Breast epithelium (tissue), 3 donors: ENCODE data around the gene ASNSD1.

Experiments
- POLR2A ChIP-seq: fragments of 450-650 bp; IDR thresholded peaks from one replicate; pipeline ENCODE4 v1.6.1; 2016; ENCODE audit warnings: antibody characterized with exemption, mild to moderate bottlenecking, moderate library complexity
- POLR2AphosphoS5 ChIP-seq, 3 donors: sonication (generic); formaldehyde crosslinking; IDR thresholded peaks; one replicate each; pipeline ENCODE4 v1.6.1; 2017; ENCODE audit warnings: antibody characterized with exemption in 3 of 3
- TF ChIP-seq, protein P1 (sequence below), 3 donors: fragments of 450-650 bp; IDR thresholded peaks; one replicate each; pipeline ENCODE4 v1.5.1; 2016 to 2017; ENCODE audit warnings: antibody characterized with exemption in 3 of 3, mild to moderate bottlenecking in 3 of 3, moderate library complexity in 3 of 3

DNA sequence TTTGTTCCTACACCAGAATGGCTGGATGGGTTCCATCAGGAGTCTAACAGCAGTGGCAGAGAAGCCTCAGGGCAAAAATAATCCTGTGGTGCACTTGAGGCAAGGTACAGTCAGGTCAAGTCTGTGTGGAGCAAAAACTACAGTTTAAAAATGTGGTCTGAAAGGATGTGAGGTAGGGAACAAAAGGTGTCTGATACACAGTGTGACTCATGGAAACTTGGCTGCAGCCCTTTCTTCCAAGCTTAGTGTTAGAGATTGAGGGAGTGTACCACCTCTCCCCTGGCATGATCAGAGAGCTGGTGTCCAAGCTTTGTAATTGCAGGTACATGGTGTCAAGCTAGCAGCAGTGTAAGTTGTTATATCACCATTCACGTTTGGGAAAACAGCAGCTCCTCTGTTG is 22.1 kb downstream of the ASNSD1 start:
- TF ChIP-seq, protein P1, sequence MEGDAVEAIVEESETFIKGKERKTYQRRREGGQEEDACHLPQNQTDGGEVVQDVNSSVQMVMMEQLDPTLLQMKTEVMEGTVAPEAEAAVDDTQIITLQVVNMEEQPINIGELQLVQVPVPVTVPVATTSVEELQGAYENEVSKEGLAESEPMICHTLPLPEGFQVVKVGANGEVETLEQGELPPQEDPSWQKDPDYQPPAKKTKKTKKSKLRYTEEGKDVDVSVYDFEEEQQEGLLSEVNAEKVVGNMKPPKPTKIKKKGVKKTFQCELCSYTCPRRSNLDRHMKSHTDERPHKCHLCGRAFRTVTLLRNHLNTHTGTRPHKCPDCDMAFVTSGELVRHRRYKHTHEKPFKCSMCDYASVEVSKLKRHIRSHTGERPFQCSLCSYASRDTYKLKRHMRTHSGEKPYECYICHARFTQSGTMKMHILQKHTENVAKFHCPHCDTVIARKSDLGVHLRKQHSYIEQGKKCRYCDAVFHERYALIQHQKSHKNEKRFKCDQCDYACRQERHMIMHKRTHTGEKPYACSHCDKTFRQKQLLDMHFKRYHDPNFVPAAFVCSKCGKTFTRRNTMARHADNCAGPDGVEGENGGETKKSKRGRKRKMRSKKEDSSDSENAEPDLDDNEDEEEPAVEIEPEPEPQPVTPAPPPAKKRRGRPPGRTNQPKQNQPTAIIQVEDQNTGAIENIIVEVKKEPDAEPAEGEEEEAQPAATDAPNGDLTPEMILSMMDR (IDR thresholded peaks at IDR 0.05) = no peak
- no peak for TF ChIP-seq POLR2A
- no peak for TF ChIP-seq POLR2AphosphoS5 (IDR thresholded peaks at IDR 0.05)
